A549 (cell line): ENCODE measurements around the gene RSRC1. TPM values are rescaled to one million over a fixed set of nuclear protein-coding genes. Genes with fewer than 3 reads are reported as not detected.

Experiments used
- ATAC-seq, 2 experiments: fragments of 200-7000 bp in 1 of 2; fragments of >200 bp in 1 of 2; cut with Nextera tagmentation in 1 of 2; cut with Tn5 transposase in 1 of 2; 3 replicates each; pipeline versions ENCODE4 v1.8.0 to v1.9.1; 2018 to 2020; ENCODE audit warnings: mild to moderate bottlenecking in 1 of 2, moderate library complexity in 1 of 2
- CTCF ChIA-PET: fragments of 300-600 bp; sonication (Branson Sonifier 250); formaldehyde crosslinking; extraction: SDS; loops from one replicate; lab custom pipeline; 2021; ENCODE audit warnings: antibody characterized with exemption, inconsistent platforms; lab: Yijun Ruan, JAX
- POLR2A ChIA-PET: fragments of 350-600 bp; formaldehyde crosslinking; extraction: SDS; loops from one replicate; lab custom pipeline; 2021; ENCODE audit warnings: antibody characterized with exemption, inconsistent platforms; lab: Yijun Ruan, JAX
- DNase-seq, 2 experiments: peaks; one replicate each; pipeline versions ENCODE4 v3.0.0 to v3.0.0-alpha.2; 2011 to 2016; ENCODE audit warnings: low read depth in 1 of 2, low spot score in 1 of 2
- FAIRE-seq: peaks from 2 replicates; lab custom pipeline; 2011; peaks lifted over from hg19 to GRCh38; lab: Jason Lieb, UNC
- H3K27ac ChIP-seq, 2 experiments: fragments of >200 bp; sonication (Bioruptor Twin); formaldehyde crosslinking; 3 replicates each; pipeline ENCODE4 v1.5.1; 2016 to 2017
- H3K4me1 ChIP-seq: fragments of >200 bp; sonication (Bioruptor Twin); formaldehyde crosslinking; 3 replicates; pipeline ENCODE4 v1.6.1; 2016
- H3K4me2 ChIP-seq: fragments of >200 bp; sonication (Bioruptor Twin); formaldehyde crosslinking; 3 replicates; pipeline ENCODE4 v1.6.1; 2016
- H3K4me3 ChIP-seq: fragments of >200 bp; sonication (Bioruptor Twin); formaldehyde crosslinking; 3 replicates; pipeline ENCODE4 v1.5.1; 2016
- H3K9me3 ChIP-seq: fragments of >200 bp; sonication (Bioruptor Twin); formaldehyde crosslinking; 3 replicates; pipeline ENCODE4 v1.6.1; 2016
- BCL3 ChIP-seq: fragments of >200 bp; sonication (Bioruptor Twin); formaldehyde crosslinking; IDR thresholded peaks from 3 replicates; pipeline ENCODE4 v1.6.1; 2016
- CEBPB ChIP-seq, 2 experiments: fragments of >200 bp in 1 of 2; sonication (Bioruptor Twin) in 1 of 2; formaldehyde crosslinking in 1 of 2; IDR thresholded peaks; 2 replicates each; pipeline ENCODE4 v1.6.1; 2012 to 2016
- EHMT2 ChIP-seq: fragments of 200-600 bp; sonication (generic); IDR thresholded peaks from 2 replicates; pipeline ENCODE4 v1.6.1; 2016; ENCODE audit warnings: antibody characterized with exemption, low read depth, mild to moderate bottlenecking, moderate library complexity
- ESRRA ChIP-seq: fragments of 150-350 bp; IDR thresholded peaks from 2 replicates; pipeline ENCODE4 v1.6.1; 2014; ENCODE audit warnings: mild to moderate bottlenecking, low read length, borderline replicate concordance
- FOXS1 ChIP-seq: fragments of 250-450 bp; sonication (Bioruptor Pico); IDR thresholded peaks from 2 replicates; pipeline ENCODE4 v1.5.0; 2020; ENCODE audit warnings: mild to moderate bottlenecking, moderate library complexity
- HEYL ChIP-seq: fragments of 250-450 bp; sonication (Bioruptor Pico); IDR thresholded peaks from 2 replicates; pipeline ENCODE4 v1.8.0; 2021; ENCODE audit warnings: mild to moderate bottlenecking, moderate library complexity
- HOXB13 ChIP-seq: fragments of 250-450 bp; sonication (Bioruptor Pico); IDR thresholded peaks from 2 replicates; pipeline ENCODE4 v1.5.0; 2020; ENCODE audit warnings: low read depth, mild to moderate bottlenecking, moderate library complexity
- JUN ChIP-seq, 2 experiments: fragments of >200 bp; sonication (Bioruptor Twin); formaldehyde crosslinking; IDR thresholded peaks; 2 replicates in 1 of 2; 3 replicates in 1 of 2; pipeline ENCODE4 v1.6.1; 2016 to 2017
- JUNB ChIP-seq: fragments of >200 bp; sonication (Bioruptor Twin); formaldehyde crosslinking; IDR thresholded peaks from 2 replicates; pipeline ENCODE4 v1.6.1; 2016
- MAFK ChIP-seq: fragments of 450-650 bp; IDR thresholded peaks from 2 replicates; pipeline ENCODE4 v1.6.1; 2014; ENCODE audit not compliant: partially characterized antibody
- MAX ChIP-seq: IDR thresholded peaks from 2 replicates; pipeline ENCODE4 v1.6.1; 2012
- MAZ ChIP-seq: fragments of 150-350 bp; IDR thresholded peaks from 2 replicates; pipeline ENCODE4 v1.6.1; 2014; ENCODE audit warnings: antibody characterized with exemption, low read depth, low read length, borderline replicate concordance
- MYC ChIP-seq: IDR thresholded peaks from 2 replicates; pipeline ENCODE4 v1.6.1; 2012; ENCODE audit warnings: mild to moderate bottlenecking, inconsistent platforms, low read length, improper control_type of control experiment, borderline replicate concordance
- PHF8 ChIP-seq: fragments of 200-600 bp; sonication (generic); IDR thresholded peaks from 2 replicates; pipeline ENCODE4 v1.6.1; 2016; ENCODE audit warnings: low read depth, mild to moderate bottlenecking, antibody characterized with exemption, moderate library complexity, borderline replicate concordance
- POLR2A ChIP-seq: IDR thresholded peaks from 2 replicates; pipeline ENCODE4 v1.6.1; 2012; ENCODE audit warnings: mild to moderate bottlenecking, low read length
- RAD21 ChIP-seq, 2 experiments: fragments of >200 bp in 1 of 2; sonication (Bioruptor Twin) in 1 of 2; formaldehyde crosslinking in 1 of 2; IDR thresholded peaks in 1 of 2; conservative IDR thresholded peaks in 1 of 2; 2 replicates in 1 of 2; 3 replicates in 1 of 2; pipeline ENCODE4 v1.6.1; 2012 to 2018; ENCODE audit warnings: inconsistent platforms in 1 of 2
- RCOR1 ChIP-seq: fragments of 150-350 bp; IDR thresholded peaks from 2 replicates; pipeline ENCODE4 v1.6.1; 2014; ENCODE audit warnings: antibody characterized with exemption, low read length, low read depth
- RNF2 ChIP-seq: fragments of 200-600 bp; sonication (generic); IDR thresholded peaks from 2 replicates; pipeline ENCODE4 v1.6.1; 2016; ENCODE audit warnings: low read depth, mild to moderate bottlenecking, antibody characterized with exemption, moderate library complexity, borderline replicate concordance
- SMC3 ChIP-seq: fragments of >200 bp; sonication (Bioruptor Twin); formaldehyde crosslinking; IDR thresholded peaks from 3 replicates; pipeline ENCODE4 v1.6.1; 2018; ENCODE audit warnings: inconsistent platforms
- SREBF2 ChIP-seq: fragments of 450-650 bp; IDR thresholded peaks from 2 replicates; pipeline ENCODE4 v1.6.1; 2014; ENCODE audit warnings: mild to moderate bottlenecking, moderate library complexity
- TFCP2L1 ChIP-seq: fragments of 250-450 bp; sonication (Bioruptor Pico); IDR thresholded peaks from 2 replicates; pipeline ENCODE4 v1.5.0; 2021; ENCODE audit warnings: mild to moderate bottlenecking
- TP53 ChIP-seq: fragments of 250-450 bp; sonication (Bioruptor Pico); IDR thresholded peaks from 2 replicates; pipeline ENCODE4 v1.5.0; 2021; ENCODE audit warnings: mild to moderate bottlenecking, moderate library complexity
- ZC3H11A ChIP-seq: fragments of 450-650 bp; IDR thresholded peaks from 2 replicates; pipeline ENCODE4 v1.6.1; 2014; ENCODE audit warnings: antibody characterized with exemption, mild to moderate bottlenecking
- ZFP36 ChIP-seq: fragments of 450-650 bp; IDR thresholded peaks from 2 replicates; pipeline ENCODE4 v1.6.1; 2014; ENCODE audit warnings: borderline replicate concordance; ENCODE audit not compliant: partially characterized antibody
- ZNF302 ChIP-seq: fragments of 250-450 bp; sonication (Bioruptor Pico); IDR thresholded peaks from 2 replicates; pipeline ENCODE4 v1.9.0; 2021; ENCODE audit warnings: inconsistent platforms, mild to moderate bottlenecking, moderate library complexity
- ZSCAN20 ChIP-seq: fragments of 250-450 bp; sonication (Bioruptor Pico); IDR thresholded peaks from 2 replicates; pipeline ENCODE4 v1.8.0; 2022; ENCODE audit warnings: mild to moderate bottlenecking, moderate library complexity
- WGBS: methylation state at CpG from one replicate; pipeline ENCODE4 v1.1.6; 2017; ENCODE audit errors: missing lambda C conversion rate; 5-methylcytosine and 5-hydroxymethylcytosine counted together
- polyA plus RNA-seq, 4 experiments: library from polyadenylated mRNA; depleted of rRNA in 3 of 4; stranded (reverse); fragments of >200 nt; fragmentation: RNase III in 1 of 4; extraction: RNeasy Plus Mini Kit Qiagen cat#74134 plus additional on column Dnase treatment in 1 of 4; gene quantifications; 2 replicates in 3 of 4; 3 replicates in 1 of 4; pipeline ENCODE4 v1.2.3, GENCODE V29; 2011 to 2017
- TF ChIP-seq, protein P1 (sequence below): fragments of >200 bp; sonication (Bioruptor Twin); formaldehyde crosslinking; IDR thresholded peaks from 3 replicates; pipeline ENCODE4 v1.5.1; 2016
- TF ChIP-seq, protein P2 (sequence below): IDR thresholded peaks from 2 replicates; pipeline ENCODE4 v1.6.1; 2012; ENCODE audit warnings: low read depth, borderline replicate concordance
- TF ChIP-seq, protein P3 (sequence below): fragments of >200 bp; sonication (Bioruptor Twin); formaldehyde crosslinking; IDR thresholded peaks from 2 replicates; pipeline ENCODE4 v1.6.1; 2016
- TF ChIP-seq, protein P4 (sequence below): fragments of 250-450 bp; sonication (Bioruptor Pico); IDR thresholded peaks from 2 replicates; pipeline ENCODE4 v1.5.0; 2021; ENCODE audit warnings: mild to moderate bottlenecking, moderate library complexity, borderline replicate concordance

The RSRC1 gene
- polyA plus RNA-seq, 2 of the 4 experiments (the other 2 are of a cell fraction): 17.5 to 52.2 TPM

- H3K4me2 ChIP-seq: peak overlapping the region; percentile 76
- DNase-seq: no peak
- POLR2A ChIA-PET: no interaction called here
- H3K4me1 ChIP-seq: 0 out of 3 replicates have a peak, but pooled peaks cover 6% of the 10 kb centered on the region
- no peak for FAIRE-seq
- H3K4me3 ChIP-seq: peak overlapping the region; percentile 64
- CTCF ChIA-PET: no interaction called here
- H3K9me3 ChIP-seq: no peaks in the 10 kb centered on the region
- no peak for TF ChIP-seq POLR2A
- TF ChIP-seq HOXB13 (CRISPR knock-in tag): no peak
- no peak for TF ChIP-seq TP53 (CRISPR knock-in tag)
- TF ChIP-seq HEYL (CRISPR knock-in tag): no peak
- no peak for TF ChIP-seq MAFK
- no peak for TF ChIP-seq ZNF302
- TF ChIP-seq, protein P1, sequence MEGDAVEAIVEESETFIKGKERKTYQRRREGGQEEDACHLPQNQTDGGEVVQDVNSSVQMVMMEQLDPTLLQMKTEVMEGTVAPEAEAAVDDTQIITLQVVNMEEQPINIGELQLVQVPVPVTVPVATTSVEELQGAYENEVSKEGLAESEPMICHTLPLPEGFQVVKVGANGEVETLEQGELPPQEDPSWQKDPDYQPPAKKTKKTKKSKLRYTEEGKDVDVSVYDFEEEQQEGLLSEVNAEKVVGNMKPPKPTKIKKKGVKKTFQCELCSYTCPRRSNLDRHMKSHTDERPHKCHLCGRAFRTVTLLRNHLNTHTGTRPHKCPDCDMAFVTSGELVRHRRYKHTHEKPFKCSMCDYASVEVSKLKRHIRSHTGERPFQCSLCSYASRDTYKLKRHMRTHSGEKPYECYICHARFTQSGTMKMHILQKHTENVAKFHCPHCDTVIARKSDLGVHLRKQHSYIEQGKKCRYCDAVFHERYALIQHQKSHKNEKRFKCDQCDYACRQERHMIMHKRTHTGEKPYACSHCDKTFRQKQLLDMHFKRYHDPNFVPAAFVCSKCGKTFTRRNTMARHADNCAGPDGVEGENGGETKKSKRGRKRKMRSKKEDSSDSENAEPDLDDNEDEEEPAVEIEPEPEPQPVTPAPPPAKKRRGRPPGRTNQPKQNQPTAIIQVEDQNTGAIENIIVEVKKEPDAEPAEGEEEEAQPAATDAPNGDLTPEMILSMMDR: no peak
- no peak for TF ChIP-seq CEBPB (IDR thresholded peaks at IDR 0.05)
- TF ChIP-seq ZSCAN20: no peak
- TF ChIP-seq, all 56 proteins: peak for 0
- ATAC-seq: no peak
- 79% methylated on average over 11 of the region's 11 CpGs for WGBS
- H3K27ac ChIP-seq: peak overlapping the region; percentile 74 to 88; a peak in 5 of 6 replicates
Observed at GRCh38 chr3:158097081-158097592, 12.8 kb upstream of the RSRC1 start.

GRCh38 chr3:158097593-158098308 lies 12.1 kb upstream of the RSRC1 start:
- Histone ChIP-seq H3K4me2 (peak overlapping the region; percentile 76), H3K9me3 (no peaks in the 10 kb centered on the region), H3K4me3 (peak overlapping the region; percentile 64), H3K27ac (peak overlapping the region; percentile 74 to 88), H3K4me1 (0 out of 3 replicates have a peak, but pooled peaks cover 6% of the 10 kb centered on the region)
- DNase-seq (peak; percentile 90 to 94), ATAC-seq (peak; percentile 97 to 99), FAIRE-seq (peak; percentile 84)
- ChIA-PET CTCF (interaction anchor here (1.3 to 2.1 kb wide), 2 partner anchors 12 to 337 kb away, joined by 3 to 6 read pairs; partner anchors contain the start of gene RSRC1), POLR2A (interaction anchor here (1.0 kb wide), 1 partner anchor 12 kb away, joined by 6 read pairs; the partner anchor contains the start of gene RSRC1)
- 2% methylated on average over 23 of the region's 60 CpGs for WGBS
- TF ChIP-seq, protein P2, sequence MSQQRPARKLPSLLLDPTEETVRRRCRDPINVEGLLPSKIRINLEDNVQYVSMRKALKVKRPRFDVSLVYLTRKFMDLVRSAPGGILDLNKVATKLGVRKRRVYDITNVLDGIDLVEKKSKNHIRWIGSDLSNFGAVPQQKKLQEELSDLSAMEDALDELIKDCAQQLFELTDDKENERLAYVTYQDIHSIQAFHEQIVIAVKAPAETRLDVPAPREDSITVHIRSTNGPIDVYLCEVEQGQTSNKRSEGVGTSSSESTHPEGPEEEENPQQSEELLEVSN: peak; percentile 84; the same call in 1 of the 2 replicates
- TF ChIP-seq ESRRA: no peak
- TF ChIP-seq ZFP36: no peak
- no peak for TF ChIP-seq ZC3H11A
- TF ChIP-seq, protein P3, sequence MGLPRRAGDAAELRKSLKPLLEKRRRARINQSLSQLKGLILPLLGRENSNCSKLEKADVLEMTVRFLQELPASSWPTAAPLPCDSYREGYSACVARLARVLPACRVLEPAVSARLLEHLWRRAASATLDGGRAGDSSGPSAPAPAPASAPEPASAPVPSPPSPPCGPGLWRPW: no peak
- peak; percentile 61; the same call in 1 of the 2 replicates for TF ChIP-seq MYC
- 0 out of 2 replicates have a peak, but pooled peaks have one; percentile 6 for TF ChIP-seq TP53 (CRISPR knock-in tag)
- 0 out of 3 replicates have a peak, but pooled peaks have one; percentile 33 for TF ChIP-seq BCL3
- no peak for TF ChIP-seq TFCP2L1 (CRISPR knock-in tag)
- no peak for TF ChIP-seq MAZ
- peak; percentile 93 for TF ChIP-seq POLR2A
- TF ChIP-seq MAX: peak; percentile 92
- no peak for TF ChIP-seq EHMT2
- peak in 1 of 2 experiments; percentile 30; a peak in 2 of 5 replicates for TF ChIP-seq RAD21 (conservative IDR thresholded peaks at IDR 0.05 in 1 of 2, IDR thresholded peaks at IDR 0.05 in 1 of 2)
- TF ChIP-seq, protein P4, sequence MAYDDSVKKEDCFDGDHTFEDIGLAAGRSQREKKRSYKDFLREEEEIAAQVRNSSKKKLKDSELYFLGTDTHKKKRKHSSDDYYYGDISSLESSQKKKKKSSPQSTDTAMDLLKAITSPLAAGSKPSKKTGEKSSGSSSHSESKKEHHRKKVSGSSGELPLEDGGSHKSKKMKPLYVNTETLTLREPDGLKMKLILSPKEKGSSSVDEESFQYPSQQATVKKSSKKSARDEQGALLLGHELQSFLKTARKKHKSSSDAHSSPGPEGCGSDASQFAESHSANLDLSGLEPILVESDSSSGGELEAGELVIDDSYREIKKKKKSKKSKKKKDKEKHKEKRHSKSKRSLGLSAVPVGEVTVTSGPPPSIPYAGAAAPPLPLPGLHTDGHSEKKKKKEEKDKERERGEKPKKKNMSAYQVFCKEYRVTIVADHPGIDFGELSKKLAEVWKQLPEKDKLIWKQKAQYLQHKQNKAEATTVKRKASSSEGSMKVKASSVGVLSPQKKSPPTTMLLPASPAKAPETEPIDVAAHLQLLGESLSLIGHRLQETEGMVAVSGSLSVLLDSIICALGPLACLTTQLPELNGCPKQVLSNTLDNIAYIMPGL (CRISPR knock-in tag): no peak
- no peak for TF ChIP-seq HEYL (CRISPR knock-in tag)
- TF ChIP-seq RNF2: peak; percentile 43; the same call in 1 of the 2 replicates
- no peak for TF ChIP-seq JUNB
- TF ChIP-seq RCOR1: no peak
- peak in 1 of 2 experiments; percentile 76; a peak in 2 of 5 replicates for TF ChIP-seq JUN (IDR thresholded peaks at IDR 0.05)
- TF ChIP-seq PHF8: peak; percentile 73
- TF ChIP-seq SMC3: peak; percentile 29; the same call in 1 of the 3 replicates
- TF ChIP-seq FOXS1 (CRISPR knock-in tag): no peak
- no peak for TF ChIP-seq SREBF2
